GM12891 (cell line): Measurements from ENCODE around the gene APOBEC4.

Source experiments
- DNase-seq: peaks from one replicate; pipeline ENCODE4 v3.0.0; 2011; ENCODE audit warnings: low spot score; ENCODE audit not compliant: insufficient read length
- FAIRE-seq: peaks from 2 replicates; lab custom pipeline; 2011; peaks lifted over from hg19 to GRCh38; lab: Jason Lieb, UNC
- PAX5 ChIP-seq: IDR thresholded peaks from 2 replicates; pipeline ENCODE4 v1.6.1; 2011; ENCODE audit warnings: low read length, moderate library complexity, mild to moderate bottlenecking; ENCODE audit not compliant: insufficient read depth, severe bottlenecking
- POLR2A ChIP-seq: IDR thresholded peaks from 2 replicates; pipeline ENCODE4 v1.6.1; 2011; ENCODE audit warnings: low read depth, low read length, control low read depth
- POLR2AphosphoS5 ChIP-seq: IDR thresholded peaks from 2 replicates; pipeline ENCODE4 v1.6.1; 2011; ENCODE audit warnings: low read depth, low read length, control low read depth
- POU2F2 ChIP-seq: IDR thresholded peaks from 2 replicates; pipeline ENCODE4 v1.6.1; 2011; ENCODE audit warnings: low read depth, mild to moderate bottlenecking, control low read depth, low read length, moderate library complexity
- SPI1 ChIP-seq: IDR thresholded peaks from 2 replicates; pipeline ENCODE4 v1.6.1; 2011; ENCODE audit warnings: low read depth, low read length, control low read depth
- TAF1 ChIP-seq: IDR thresholded peaks from 2 replicates; pipeline ENCODE4 v1.6.1; 2011; ENCODE audit warnings: low read depth, low read length, control low read depth

APOBEC4 gene

GRCh38 chr1:183605904-183606303, 47.2 kb downstream of the APOBEC4 start:
- TF ChIP-seq POLR2A = no peak
- no peak for TF ChIP-seq PAX5
- no peak for TF ChIP-seq TAF1
- TF ChIP-seq SPI1 = no peak
- no peak for TF ChIP-seq POU2F2
- TF ChIP-seq POLR2AphosphoS5 = no peak
- FAIRE-seq = no peak
- DNase-seq = no peak

- FAIRE-seq (no peak), DNase-seq (no peak)
- TF ChIP-seq SPI1 (peak; percentile 58; the same call in 1 of the 2 replicates), POU2F2 (no peak)
Measured at GRCh38 chr1:183604815-183605214, 48.3 kb downstream of the APOBEC4 start.

- no peak for DNase-seq
- no peak for TF ChIP-seq PAX5
- TF ChIP-seq TAF1 = no peak
- no peak; the same call in 1 of the 2 replicates for TF ChIP-seq POLR2AphosphoS5
- 0 out of 2 replicates have a peak, but pooled peaks have one; percentile 6 for TF ChIP-seq SPI1
- FAIRE-seq = peak; percentile 47
Measured at GRCh38 chr1:183604038-183604808, 48.9 kb downstream of the APOBEC4 start.

GRCh38 chr1:183602510-183602909, 50.6 kb downstream of the APOBEC4 start:
- no peak for TF ChIP-seq POU2F2
- DNase-seq = no peak
- FAIRE-seq = no peak

GRCh38 chr1:183600634-183601033, 52.5 kb downstream of the APOBEC4 start:
- no peak for FAIRE-seq

GRCh38 chr1:183600136-183600535, 53.0 kb downstream of the APOBEC4 start:
- TF ChIP-seq SPI1 (peak; percentile 18; the same call in 1 of the 2 replicates), TAF1 (no peak)
- FAIRE-seq = no peak
- DNase-seq = no peak

More at GRCh38 chr1:183600634-183601033, 52.5 kb downstream of the APOBEC4 start:
- no peak for TF ChIP-seq POLR2A
- TF ChIP-seq POLR2AphosphoS5 = no peak
- DNase-seq = no peak

- peak; percentile 45 for FAIRE-seq
- TF ChIP-seq SPI1 = no peak
- no peak for TF ChIP-seq POLR2A
- TF ChIP-seq POU2F2 = no peak
- no peak for TF ChIP-seq TAF1
- no peak for TF ChIP-seq POLR2AphosphoS5
- no peak for TF ChIP-seq PAX5
- no peak for DNase-seq
Measured at GRCh38 chr1:183598386-183598785, 54.7 kb downstream of the APOBEC4 start.

- no peak for FAIRE-seq
- TF ChIP-seq POLR2A = no peak
- no peak for TF ChIP-seq POU2F2
- no peak for TF ChIP-seq TAF1
- TF ChIP-seq SPI1 = no peak
- TF ChIP-seq PAX5 = no peak
- TF ChIP-seq POLR2AphosphoS5 = no peak
- no peak for DNase-seq
Measured at GRCh38 chr1:183597656-183598347, 55.3 kb downstream of the APOBEC4 start.

GRCh38 chr1:183596500-183596899, 56.6 kb downstream of the APOBEC4 start:
- FAIRE-seq (no peak), DNase-seq (no peak)
- TF ChIP-seq POU2F2 (no peak), PAX5 (no peak), SPI1 (no peak), TAF1 (no peak), POLR2A (no peak)
